HCT116 (cell line): Measurements from ENCODE around the gene ZNF12. TPM values are rescaled to one million over a fixed set of nuclear protein-coding genes. Genes with fewer than 3 reads are reported as not detected.

Experiments used
- ATAC-seq: fragments of 200-7000 bp; cut with Tn5 transposase; 2 replicates; pipeline ENCODE4 v1.9.1; 2020; ENCODE audit warnings: mild to moderate bottlenecking, moderate library complexity
- BruUV-seq: library from RNA; stranded (reverse); fragments of 400-500 nt; replicated peaks from 2 replicates; lab custom pipeline; 2021; lab: Mats Ljungman, UMichigan
- CTCF ChIA-PET: fragments of 300-600 bp; sonication (Branson Sonifier 250); formaldehyde crosslinking; loops from one replicate; lab custom pipeline; 2021; ENCODE audit warnings: antibody characterized with exemption; lab: Charles Lee
- POLR2A ChIA-PET: fragments of 300-600, 350-600 bp; sonication (Branson Sonifier 250); formaldehyde crosslinking; loops from one replicate; lab custom pipeline; 2021; ENCODE audit warnings: antibody characterized with exemption; lab: Charles Lee
- RAD21 ChIA-PET, 2 experiments: fragments of 300-600 bp; sonication (Branson Sonifier 250); formaldehyde crosslinking; loops; one replicate each; lab custom pipeline; 2023; ENCODE audit warnings: low total read pairs in 2 of 2; ENCODE audit not compliant: uncharacterized antibody in 2 of 2, unreplicated experiment in 2 of 2, low non-redundant PET in 1 of 2; lab: Charles Lee
- DNase-seq: peaks from one replicate; pipeline ENCODE4 v3.0.0-alpha.2; 2010; ENCODE audit warnings: low read depth, low spot score
- H2AFZ ChIP-seq: fragments of 200-600 bp; shearing (Covaris generic), sonication (generic); 2 replicates; pipeline ENCODE4 v1.6.1; 2017; ENCODE audit warnings: low read depth, mixed run types, mixed read lengths, antibody characterized with exemption, low read length; ENCODE audit not compliant: poor library complexity, severe bottlenecking
- H3K27ac ChIP-seq: 2 replicates; pipeline ENCODE4 v1.5.1; 2012; ENCODE audit warnings: low read depth, low read length
- H3K27me3 ChIP-seq: fragments of 200-600 bp; sonication (generic); 2 replicates; pipeline ENCODE4 v1.6.1; 2016; ENCODE audit warnings: mixed run types, low read length, mixed read lengths; ENCODE audit not compliant: insufficient read depth
- H3K36me3 ChIP-seq, 2 experiments: fragments of 200-500 bp in 1 of 2; fragments of 200-600 bp in 1 of 2; sonication (Bioruptor generic) in 1 of 2; sonication (generic) in 1 of 2; 2 replicates each; pipeline versions ENCODE4 v1.5.1 to v1.6.1; 2014 to 2016; ENCODE audit warnings: low read length in 2 of 2, inconsistent platforms in 1 of 2, mixed read lengths in 1 of 2, mixed run types in 1 of 2; ENCODE audit not compliant: insufficient read depth in 2 of 2, control insufficient read depth in 1 of 2
- H3K4me1 ChIP-seq, 2 experiments: fragments of 200-600 bp in 1 of 2; sonication (generic) in 1 of 2; 2 replicates each; pipeline versions ENCODE4 v1.5.1 to v1.6.1; 2012 to 2017; ENCODE audit warnings: low read length in 2 of 2, inconsistent platforms in 1 of 2, mild to moderate bottlenecking in 1 of 2, mixed read lengths in 1 of 2, mixed run types in 1 of 2, moderate library complexity in 1 of 2; ENCODE audit not compliant: insufficient read depth in 2 of 2, control insufficient read depth in 1 of 2
- H3K4me2 ChIP-seq: fragments of 200-600 bp; sonication (generic); 2 replicates; pipeline ENCODE4 v1.6.1; 2017; ENCODE audit warnings: mixed run types, low read length, mixed read lengths
- H3K4me3 ChIP-seq, 2 experiments: fragments of 200-600 bp in 1 of 2; sonication (generic) in 1 of 2; replicated peaks in 1 of 2; 2 replicates each; pipeline ENCODE4 v1.5.1; 2011 to 2016; ENCODE audit warnings: low read length in 2 of 2, control low read depth in 1 of 2, low read depth in 1 of 2, mild to moderate bottlenecking in 1 of 2, mixed read lengths in 1 of 2, mixed run types in 1 of 2
- H3K79me2 ChIP-seq: fragments of 200-600 bp; sonication (generic); 2 replicates; pipeline ENCODE4 v1.6.1; 2017; ENCODE audit warnings: mild to moderate bottlenecking, mixed run types, low read length, moderate library complexity, mixed read lengths; ENCODE audit not compliant: insufficient read depth
- H3K9ac ChIP-seq: fragments of 200-600 bp; sonication (generic); 2 replicates; pipeline ENCODE4 v1.6.1; 2016; ENCODE audit warnings: low read length, mixed read lengths
- H3K9me2 ChIP-seq: fragments of 200-600 bp; sonication (generic), shearing (Covaris generic); 2 replicates; pipeline ENCODE4 v1.6.1; 2017; ENCODE audit warnings: mixed run types, mild to moderate bottlenecking, moderate library complexity; ENCODE audit not compliant: insufficient read depth
- H3K9me3 ChIP-seq, 2 experiments: fragments of 200-500 bp in 1 of 2; fragments of 200-600 bp in 1 of 2; sonication (Bioruptor generic) in 1 of 2; sonication (generic) in 1 of 2; 2 replicates each; pipeline ENCODE4 v1.6.1; 2014 to 2017; ENCODE audit warnings: low read length in 2 of 2, mixed read lengths in 2 of 2, inconsistent platforms in 1 of 2, low read depth in 1 of 2, mild to moderate bottlenecking in 1 of 2, mixed run types in 1 of 2, moderate library complexity in 1 of 2; ENCODE audit not compliant: control insufficient read depth in 1 of 2, insufficient read depth in 1 of 2
- H4K20me1 ChIP-seq: fragments of 200-600 bp; sonication (generic), shearing (Covaris generic); 2 replicates; pipeline ENCODE4 v1.6.1; 2017; ENCODE audit warnings: mixed run types, mild to moderate bottlenecking, moderate library complexity; ENCODE audit not compliant: insufficient read depth
- EZH2phosphoT487 ChIP-seq: fragments of 200-600 bp; IDR thresholded peaks from 2 replicates; pipeline ENCODE4 v1.6.1; 2018; ENCODE audit warnings: antibody characterized with exemption, borderline replicate concordance
- RAD21 ChIP-seq: IDR thresholded peaks from 2 replicates; pipeline ENCODE4 v1.6.1; 2012; ENCODE audit warnings: low read depth, mild to moderate bottlenecking
- TCF7L2 ChIP-seq: IDR thresholded peaks from 2 replicates; pipeline ENCODE4 v1.7.0; 2011; ENCODE audit warnings: borderline replicate concordance, inconsistent platforms; ENCODE audit not compliant: insufficient read depth, insufficient read length; ENCODE audit errors: extremely low read depth
- YY1 ChIP-seq: IDR thresholded peaks from 2 replicates; pipeline ENCODE4 v1.6.1; 2011; ENCODE audit warnings: low read length, low read depth, moderate library complexity, mild to moderate bottlenecking; ENCODE audit not compliant: insufficient replicate concordance; ENCODE audit errors: extremely low read depth
- ZNF274 ChIP-seq: fragments of 200-500 bp; sonication (Bioruptor generic); IDR thresholded peaks from 2 replicates; pipeline ENCODE4 v1.6.1; 2014; ENCODE audit warnings: mild to moderate bottlenecking, low read depth, low read length, inconsistent platforms
- intact Hi-C: fragments of 100-400 bp; cut with micrococcal nuclease; formaldehyde crosslinking; loops from 2 replicates; pipeline ENCODE4 v1.10.0; 2022
- total RNA-seq: library from RNA; stranded (reverse); gene quantifications from one replicate; pipeline ENCODE4 v1.2.1, GENCODE V29; 2021; ENCODE audit not compliant: unreplicated experiment
- TF ChIP-seq, protein P1 (sequence below): IDR thresholded peaks from 2 replicates; pipeline ENCODE4 v1.6.1; 2012
- TF ChIP-seq, protein P2 (sequence below): IDR thresholded peaks from 2 replicates; pipeline ENCODE4 v1.6.1; 2012

Gene ZNF12
- total RNA-seq, 1 experiment from 2014 or later = 19.0 TPM

DNA sequence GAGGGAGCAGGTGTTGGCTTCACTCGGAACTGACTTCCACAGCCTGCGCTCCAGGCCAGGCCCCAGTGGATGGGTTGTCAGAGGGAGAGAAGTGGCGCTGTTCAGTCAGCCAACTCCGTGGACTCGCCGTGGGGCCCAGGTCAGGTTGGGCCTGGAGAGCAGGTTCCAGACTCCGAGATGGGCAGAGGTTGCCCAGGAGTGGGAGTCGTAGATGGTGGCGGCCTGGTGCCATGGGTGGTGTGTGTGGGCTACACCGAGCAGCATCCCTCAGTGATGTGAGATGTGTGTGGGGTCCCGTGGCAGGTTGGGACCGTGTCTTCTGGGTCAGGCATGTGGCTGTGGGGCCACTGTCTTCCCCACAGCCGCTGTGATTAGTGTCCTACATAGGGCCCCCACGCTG, 59.2 kb downstream of the ZNF12 start:
- RAD21 ChIA-PET = no interaction called here
- TF ChIP-seq TCF7L2 (no peak), ZNF274 (no peak), RAD21 (no peak), YY1 (no peak)
- TF ChIP-seq, protein P1, sequence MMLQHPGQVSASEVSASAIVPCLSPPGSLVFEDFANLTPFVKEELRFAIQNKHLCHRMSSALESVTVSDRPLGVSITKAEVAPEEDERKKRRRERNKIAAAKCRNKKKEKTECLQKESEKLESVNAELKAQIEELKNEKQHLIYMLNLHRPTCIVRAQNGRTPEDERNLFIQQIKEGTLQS = no peak
- TF ChIP-seq, protein P2, sequence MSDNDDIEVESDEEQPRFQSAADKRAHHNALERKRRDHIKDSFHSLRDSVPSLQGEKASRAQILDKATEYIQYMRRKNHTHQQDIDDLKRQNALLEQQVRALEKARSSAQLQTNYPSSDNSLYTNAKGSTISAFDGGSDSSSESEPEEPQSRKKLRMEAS = no peak
- Histone ChIP-seq H3K9me2 (no peaks in the 10 kb centered on the region), H3K27ac (no peak overlapping the region), H3K27me3 (no peaks in the 10 kb centered on the region), H3K4me3 (no peak overlapping the region), H3K9me3 (no peaks in the 10 kb centered on the region; a peak in 1 of 4 replicates), H3K79me2 (peaks cover 6% of the 10 kb centered on the region; the same call in 1 of the 2 replicates), H3K4me1 (no peaks in the 10 kb centered on the region), H3K9ac (no peak overlapping the region), H4K20me1 (no peaks in the 10 kb centered on the region), H2AFZ (no peak overlapping the region), H3K4me2 (no peak overlapping the region), H3K36me3 (peaks cover 16 to 51% of the 10 kb centered on the region in 2 experiments; a peak in 2 of 4 replicates)
- CTCF ChIA-PET = no interaction called here
- ATAC-seq = no peak
- BruUV-seq = no TSS peak
- DNase-seq = no peak
- intact Hi-C loops = no loop called here
- POLR2A ChIA-PET = no interaction called here

DNA sequence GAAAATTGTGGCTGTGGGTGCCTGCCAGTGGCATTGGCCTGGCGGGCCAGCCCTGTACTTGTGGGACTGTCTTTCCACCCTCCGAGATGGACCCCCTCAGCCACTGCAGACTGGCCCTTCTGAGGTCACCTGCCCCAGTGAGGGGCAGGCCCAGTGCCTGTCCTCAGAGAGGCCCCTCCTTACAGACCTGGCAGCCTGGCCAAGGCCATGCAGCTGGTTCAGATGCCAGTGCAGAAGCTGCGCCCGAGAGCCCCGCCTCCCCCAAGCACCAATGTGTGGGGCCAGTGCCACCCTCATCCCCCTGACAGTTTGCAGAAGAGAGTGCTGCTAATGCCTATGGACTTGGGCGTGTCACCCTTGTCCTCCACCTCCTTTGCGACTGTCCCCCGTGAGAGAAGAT, 59.7 kb downstream of the ZNF12 start:
- no peak overlapping the region for H3K9ac ChIP-seq
- BruUV-seq = no TSS peak
- H3K27ac ChIP-seq = no peak overlapping the region
- ChIA-PET RAD21 (no interaction called here), POLR2A (no interaction called here), CTCF (no interaction called here)
- TF ChIP-seq, protein P1 = no peak
- TF ChIP-seq EZH2phosphoT487 (no peak), TCF7L2 (no peak)
- H3K9me3 ChIP-seq = no peaks in the 10 kb centered on the region
- H3K36me3 ChIP-seq = peaks cover 19 to 46% of the 10 kb centered on the region in 2 experiments; a peak in 2 of 4 replicates
- intact Hi-C loops = no loop called here
- peaks cover 6% of the 10 kb centered on the region; the same call in 1 of the 2 replicates for H3K79me2 ChIP-seq
- H3K9me2 ChIP-seq = no peaks in the 10 kb centered on the region
- H2AFZ ChIP-seq = no peak overlapping the region
- no peak overlapping the region for H3K4me2 ChIP-seq
- H3K4me1 ChIP-seq = no peaks in the 10 kb centered on the region
- no peak overlapping the region for H3K4me3 ChIP-seq
- DNase-seq = no peak
- no peaks in the 10 kb centered on the region for H4K20me1 ChIP-seq
- no peak for ATAC-seq
- no peaks in the 10 kb centered on the region for H3K27me3 ChIP-seq
